ENCODE measurements around the gene EDEM2.
"Not testable (repeated sequence)": the region's sequence is repeated elsewhere in the genome, so short reads cannot be mapped to it uniquely, and the experiment has no call there.

Gene EDEM2

DNA sequence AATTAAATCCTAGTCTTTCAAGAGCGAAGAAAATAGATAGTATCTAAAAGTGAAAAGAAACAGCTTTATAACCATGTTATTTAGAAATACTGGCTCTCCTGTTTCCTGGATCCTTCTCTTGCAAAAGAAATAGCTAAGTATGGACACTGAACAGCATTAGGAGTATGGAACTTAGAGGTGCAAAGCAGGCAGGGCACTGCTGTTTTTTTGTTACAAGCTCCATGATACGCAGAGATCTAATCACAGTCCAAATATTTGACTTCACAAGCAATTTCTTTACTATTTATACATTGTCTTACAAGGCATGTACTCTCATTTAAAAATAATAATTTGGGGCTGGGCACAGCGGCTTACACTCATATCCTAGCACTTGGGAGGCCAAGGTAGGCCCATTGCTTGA, 62.1 kb downstream of the EDEM2 start:
- no peak for DNase-seq

DNA sequence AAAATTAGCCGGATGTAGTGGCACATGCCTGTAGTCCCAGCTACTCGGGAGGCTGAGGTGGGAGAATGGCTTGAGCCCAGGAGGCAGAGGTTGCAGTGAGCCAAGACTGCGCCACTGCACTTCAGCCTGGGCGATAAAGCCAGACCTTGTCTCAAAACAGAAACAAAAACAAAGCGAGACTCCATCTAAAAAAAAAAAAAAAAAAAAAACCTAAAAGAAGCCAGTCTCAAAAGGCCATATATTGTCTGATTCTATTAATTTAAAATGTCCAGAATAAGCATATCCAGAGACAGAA, 66.8 kb downstream of the EDEM2 start:
- not testable (repeated sequence) for DNase-seq

DNA sequence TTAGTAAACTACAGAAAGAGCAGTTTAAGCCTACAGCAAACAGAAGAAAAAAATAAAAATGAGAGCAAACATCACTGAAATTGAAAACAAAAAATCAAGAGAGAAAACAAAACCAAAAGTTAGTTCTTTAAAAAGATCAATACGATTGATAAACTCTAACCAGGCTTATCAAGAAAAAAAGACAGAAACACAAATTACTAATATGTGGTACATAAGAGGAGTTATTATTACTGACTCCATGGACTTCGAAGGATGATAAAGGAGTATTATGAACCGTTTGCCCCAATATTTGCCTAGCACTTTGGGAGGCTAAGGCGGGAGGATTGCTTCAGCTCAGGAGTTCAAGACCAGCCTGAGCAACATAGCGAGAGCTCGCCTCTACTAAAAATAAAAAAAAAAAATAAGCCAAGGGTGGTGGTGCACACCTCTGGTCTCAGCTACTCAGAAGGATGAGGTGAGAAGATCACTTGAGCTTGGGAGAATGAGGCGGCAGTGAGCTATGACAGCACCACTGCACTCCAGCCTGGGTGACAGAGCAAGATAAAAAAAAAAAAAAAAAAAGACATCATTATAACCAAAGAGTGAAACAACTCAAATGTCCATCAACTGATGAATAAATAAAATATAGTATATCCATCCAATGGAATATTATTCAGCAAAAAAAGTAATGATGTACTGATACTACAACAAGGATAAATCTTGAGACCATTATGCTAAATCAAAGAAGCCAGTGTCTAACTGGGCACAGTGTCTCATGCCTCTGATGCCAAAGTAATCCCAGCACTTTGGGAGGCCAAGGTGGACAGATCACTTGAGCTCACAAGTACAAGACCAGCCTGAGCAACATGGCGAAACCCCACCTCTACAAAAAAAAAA, 67.4 kb downstream of the EDEM2 start:
- DNase-seq = no peak

GRCh38 chr20:35077872-35078271, 69.3 kb downstream of the EDEM2 start:
- DNase-seq = no peak

- no peak for DNase-seq
Measured at GRCh38 chr20:35077341-35077740, 69.8 kb downstream of the EDEM2 start.

DNA sequence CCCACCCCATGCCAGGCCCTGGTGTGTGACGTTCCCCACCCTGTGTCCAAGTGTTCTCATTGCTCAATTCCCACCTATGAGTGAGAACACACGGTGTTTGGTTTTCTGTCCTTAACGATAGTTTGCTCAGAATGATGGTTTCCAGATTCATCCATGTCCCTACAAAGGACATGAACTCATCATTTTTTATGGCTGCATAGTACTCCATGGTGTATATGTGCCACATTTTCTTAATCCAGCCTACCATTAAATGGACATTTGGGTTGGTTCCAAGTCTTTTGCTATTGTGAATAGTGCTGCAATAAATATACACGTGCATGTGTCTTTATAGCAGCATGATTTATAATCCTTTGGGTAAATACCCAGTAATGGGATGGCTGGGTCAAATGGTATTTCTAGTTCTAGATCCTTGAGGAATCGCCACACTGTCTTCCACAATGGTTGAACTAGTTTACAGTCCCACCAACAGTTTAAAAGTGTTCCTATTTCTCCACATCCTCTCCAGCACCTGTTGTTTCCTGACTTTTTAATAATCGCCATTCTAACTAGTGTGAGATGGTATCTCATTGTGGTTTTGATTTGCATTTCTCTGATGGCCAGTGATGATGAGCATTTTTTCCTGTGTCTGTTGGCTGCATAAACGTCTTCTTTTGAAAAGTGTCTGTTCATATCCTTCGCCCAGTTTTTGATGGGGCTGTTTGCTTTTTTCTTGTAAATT, 75.5 kb downstream of the EDEM2 start:
- DNase-seq = not testable (repeated sequence)

DNA sequence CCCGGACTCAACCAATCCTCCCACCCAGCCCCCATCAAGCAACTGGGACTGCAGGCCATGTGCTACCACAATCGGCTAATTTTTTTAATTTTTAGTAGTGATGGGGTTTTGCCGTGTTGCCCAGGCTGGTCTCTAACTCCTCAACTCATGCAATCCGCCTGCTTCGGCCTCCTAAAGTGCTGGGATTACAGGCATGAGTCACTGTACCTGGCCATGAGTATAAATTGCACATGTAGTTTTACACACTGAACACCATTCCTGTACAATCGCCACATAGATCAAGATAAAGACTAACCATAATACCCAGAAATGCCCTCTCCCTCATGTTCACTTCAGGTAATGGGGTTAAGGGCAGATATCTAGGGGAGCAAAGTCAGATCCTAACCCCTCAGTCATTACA, 80.9 kb downstream of the EDEM2 start:
- no peak for DNase-seq

Data from activated T-cell treated with anti-CD3 and anti-CD28 coated beads, Interleukin-2, amount 50 U/mL, for 1 hour (primary cell).